Measurements from ENCODE around the gene RNF213. TPM values are rescaled to one million over a fixed set of nuclear protein-coding genes. Genes with fewer than 3 reads are reported as not detected.

Gene RNF213
- total and polyA plus RNA-seq, 4 donors = 67.0 to 198 (median 106) TPM

- 94 to 96% methylated on average over 25 of the region's 25 CpGs for WGBS, 2 donors
- no peaks in the 10 kb centered on the region for H3K4me1 ChIP-seq (ENCODE audit: control insufficient read depth in 5 of 5, insufficient read depth in 5 of 5, low read length in 5 of 5)
- no peak for TF ChIP-seq CTCF (IDR thresholded peaks at IDR 0.05; ENCODE audit: control extremely low read depth, extremely low read depth)
- no peaks in the 10 kb centered on the region for H3K9me3 ChIP-seq (ENCODE audit: control insufficient read depth in 4 of 4, insufficient read depth in 3 of 4, low read length in 3 of 4)
- H3K36me3 ChIP-seq (ENCODE audit: control insufficient read depth in 4 of 4, insufficient read depth in 4 of 4, low read length in 4 of 4) = peaks cover 17 to 65% (median 31%) of the 10 kb centered on the region in 4 donors
- DNase-seq (no peak), ATAC-seq (ENCODE audit: insufficient read depth, low FRiP score) (no peak)
- no peaks in the 10 kb centered on the region for H3K27me3 ChIP-seq (ENCODE audit: control insufficient read depth in 3 of 3, insufficient read depth in 3 of 3, low read length in 2 of 3)
- H3K9ac ChIP-seq (ENCODE audit: insufficient read depth in 1 of 2, low read length in 2 of 2) = no peak overlapping the region
- H3K27ac ChIP-seq (ENCODE audit: low read depth in 1 of 2, low read length in 1 of 2) = no peak overlapping the region
- H3K4me3 ChIP-seq = no peak overlapping the region
Measured at GRCh38 chr17:80290156-80290555, 29.5 kb downstream of the RNF213 start.

- TF ChIP-seq CTCF (IDR thresholded peaks at IDR 0.05; ENCODE audit: control extremely low read depth, extremely low read depth) = no peak
- no peak for ATAC-seq (ENCODE audit: insufficient read depth, low FRiP score)
- Histone ChIP-seq H3K27ac (ENCODE audit: low read depth in 1 of 2, low read length in 1 of 2) (no peak overlapping the region), H3K4me3 (no peak overlapping the region), H3K36me3 (ENCODE audit: control insufficient read depth in 4 of 4, insufficient read depth in 4 of 4, low read length in 4 of 4) (peaks cover 17 to 73% (median 40%) of the 10 kb centered on the region in 4 donors), H3K9ac (ENCODE audit: insufficient read depth in 1 of 2, low read length in 2 of 2) (no peak overlapping the region), H3K4me1 (ENCODE audit: control insufficient read depth in 5 of 5, insufficient read depth in 5 of 5, low read length in 5 of 5) (no peaks in the 10 kb centered on the region), H3K9me3 (ENCODE audit: control insufficient read depth in 4 of 4, insufficient read depth in 3 of 4, low read length in 3 of 4) (no peaks in the 10 kb centered on the region), H3K27me3 (ENCODE audit: control insufficient read depth in 3 of 3, insufficient read depth in 3 of 3, low read length in 2 of 3) (no peaks in the 10 kb centered on the region)
- DNase-seq = no peak
- WGBS, 2 donors = 94 to 97% methylated on average over 6 of the region's 6 CpGs
Measured at GRCh38 chr17:80291260-80291659, 30.6 kb downstream of the RNF213 start.

- ATAC-seq (ENCODE audit: insufficient read depth, low FRiP score) (no peak), DNase-seq (no peak)
- H3K27ac ChIP-seq (ENCODE audit: low read depth in 1 of 2, low read length in 1 of 2) = no peak overlapping the region
- H3K9ac ChIP-seq (ENCODE audit: insufficient read depth in 1 of 2, low read length in 2 of 2) = no peak overlapping the region
- no peaks in the 10 kb centered on the region for H3K9me3 ChIP-seq (ENCODE audit: control insufficient read depth in 4 of 4, insufficient read depth in 3 of 4, low read length in 3 of 4)
- no peaks in the 10 kb centered on the region for H3K4me1 ChIP-seq (ENCODE audit: control insufficient read depth in 5 of 5, insufficient read depth in 5 of 5, low read length in 5 of 5)
- peaks cover 17 to 76% (median 46%) of the 10 kb centered on the region in 4 donors for H3K36me3 ChIP-seq (ENCODE audit: control insufficient read depth in 4 of 4, insufficient read depth in 4 of 4, low read length in 4 of 4)
- TF ChIP-seq CTCF (IDR thresholded peaks at IDR 0.05; ENCODE audit: control extremely low read depth, extremely low read depth) = no peak
- WGBS, 2 donors = 96 to 97% methylated on average over 20 of the region's 20 CpGs
- no peak overlapping the region for H3K4me3 ChIP-seq
- H3K27me3 ChIP-seq (ENCODE audit: control insufficient read depth in 3 of 3, insufficient read depth in 3 of 3, low read length in 2 of 3) = no peaks in the 10 kb centered on the region
Measured at GRCh38 chr17:80291691-80292487, 31.2 kb downstream of the RNF213 start.

Data from lung (tissue), 12 donors.